ENCODE results near the gene BRICD5.

- TF ChIP-seq CTCF (IDR thresholded peaks at IDR 0.05 in 8 of 11, conservative IDR thresholded peaks at IDR 0.05 in 3 of 11) (no peak), POLR2AphosphoS5 (IDR thresholded peaks at IDR 0.05) (no peak), POLR2A (IDR thresholded peaks at IDR 0.05) (no peak)
Measured at GRCh38 chr16:2162676-2163118, 48.0 kb downstream of the BRICD5 start.
